AG08396 (cell line): ENCODE measurements around the gene MMRN2.
A peak's percentile ranks its signal among the peaks of the same experiment; 100 is the strongest.
"Not testable (repeated sequence)": the region's sequence is repeated elsewhere in the genome, so short reads cannot be mapped to it uniquely, and the experiment has no call there.

Experiments used
- DNase-seq: peaks from one replicate; pipeline ENCODE4 v3.0.0; 2012; ENCODE audit warnings: low spot score, mixed read lengths

The MMRN2 gene

GRCh38 chr10:86956195-86956847 is 1.1 kb downstream of the MMRN2 start:
- no peak for DNase-seq

GRCh38 chr10:86955501-86956194 is 1.8 kb downstream of the MMRN2 start:
- no peak for DNase-seq

- DNase-seq = no peak
These were observed 2.5 kb downstream of the MMRN2 start for GRCh38 chr10:86954681-86955500.

GRCh38 chr10:86953747-86954680 is 3.4 kb downstream of the MMRN2 start:
- DNase-seq = no peak

- not testable (repeated sequence) for DNase-seq
These were observed 4.7 kb downstream of the MMRN2 start for GRCh38 chr10:86952697-86953096.

GRCh38 chr10:86952106-86952505 is 5.3 kb downstream of the MMRN2 start:
- DNase-seq = no peak

GRCh38 chr10:86951184-86951761 is 6.1 kb downstream of the MMRN2 start:
- DNase-seq = no peak

GRCh38 chr10:86950349-86950748 is 7.1 kb downstream of the MMRN2 start:
- DNase-seq = no peak

- not testable (repeated sequence) for DNase-seq
These were observed 9.6 kb downstream of the MMRN2 start for GRCh38 chr10:86947806-86948205.

GRCh38 chr10:86946213-86947155 is 10.9 kb downstream of the MMRN2 start:
- no peak for DNase-seq

- peak; percentile 16 for DNase-seq
These were observed 11.8 kb downstream of the MMRN2 start for GRCh38 chr10:86945361-86946212.

- no peak for DNase-seq
These were observed 12.5 kb downstream of the MMRN2 start for GRCh38 chr10:86944907-86945306.

- peak; percentile 11 for DNase-seq
These were observed 12.9 kb downstream of the MMRN2 start for GRCh38 chr10:86944471-86944870.

- DNase-seq = no peak
These were observed 13.4 kb downstream of the MMRN2 start for GRCh38 chr10:86944031-86944419.

- DNase-seq = no peak
These were observed 13.9 kb downstream of the MMRN2 start for GRCh38 chr10:86943316-86944030.

- DNase-seq = no peak
These were observed 14.7 kb downstream of the MMRN2 start for GRCh38 chr10:86942441-86943315.

GRCh38 chr10:86941991-86942421 is 15.4 kb downstream of the MMRN2 start:
- no peak for DNase-seq

- no peak for DNase-seq
These were observed 16.0 kb downstream of the MMRN2 start for GRCh38 chr10:86941426-86941825.
